Measurements from ENCODE around the gene ST3GAL2. TPM values are rescaled to one million over a fixed set of nuclear protein-coding genes. Genes with fewer than 3 reads are reported as not detected.

The ST3GAL2 gene
- total and polyA plus RNA-seq, 9 of the 15 experiments (the other 6 are each of a cell fraction or from before 2014, with no cell fraction given), result 1.5 to 108 (median 34.3) TPM

DNA sequence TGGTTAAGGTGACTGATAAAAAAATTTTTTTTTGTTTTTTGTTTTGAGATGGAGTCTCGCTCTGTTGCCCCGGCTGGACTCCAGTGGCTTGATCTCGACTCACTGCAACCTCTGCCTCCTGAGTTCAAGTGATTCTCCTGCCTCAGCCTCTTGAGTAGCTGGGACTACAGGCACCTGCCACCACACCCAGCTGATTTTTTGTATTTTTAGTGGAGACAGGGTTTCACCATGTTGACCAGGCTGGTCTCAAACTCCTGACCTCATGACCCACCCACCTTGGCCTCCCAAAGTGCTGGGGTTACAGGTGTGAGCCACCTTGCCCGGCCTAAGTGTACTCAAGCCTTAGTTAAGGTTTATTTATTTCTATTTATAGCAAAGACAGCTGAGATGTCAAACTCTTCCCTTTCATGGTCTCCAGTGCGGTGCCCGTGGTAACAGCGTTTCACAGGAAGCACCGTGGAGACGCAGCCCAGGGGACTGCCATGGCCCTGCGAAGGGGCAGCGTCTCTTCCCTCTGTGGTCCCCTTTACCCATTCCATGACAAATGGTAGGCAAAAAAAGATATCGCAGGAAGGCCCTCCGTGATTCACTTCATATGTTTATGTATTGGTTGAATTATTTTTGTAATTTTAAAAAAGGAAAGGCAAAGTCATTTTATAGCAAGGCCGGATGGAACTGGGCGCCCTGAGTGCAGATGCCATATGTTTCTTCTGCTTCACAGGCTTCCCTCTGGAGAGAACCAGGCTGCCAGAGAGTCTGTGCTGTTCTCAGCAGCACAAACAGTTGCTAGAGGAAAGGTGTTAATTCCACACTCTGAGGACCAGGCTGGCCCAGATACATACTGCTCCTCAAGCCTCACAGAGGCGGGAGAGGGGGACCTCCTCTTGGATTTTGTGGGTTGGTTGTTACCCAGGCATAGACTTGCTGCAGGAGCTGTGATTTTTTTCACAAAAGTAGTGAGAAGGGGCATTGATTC is 63.0 kb downstream of the ST3GAL2 start (continued):
- TF ChIP-seq, protein P1, sequence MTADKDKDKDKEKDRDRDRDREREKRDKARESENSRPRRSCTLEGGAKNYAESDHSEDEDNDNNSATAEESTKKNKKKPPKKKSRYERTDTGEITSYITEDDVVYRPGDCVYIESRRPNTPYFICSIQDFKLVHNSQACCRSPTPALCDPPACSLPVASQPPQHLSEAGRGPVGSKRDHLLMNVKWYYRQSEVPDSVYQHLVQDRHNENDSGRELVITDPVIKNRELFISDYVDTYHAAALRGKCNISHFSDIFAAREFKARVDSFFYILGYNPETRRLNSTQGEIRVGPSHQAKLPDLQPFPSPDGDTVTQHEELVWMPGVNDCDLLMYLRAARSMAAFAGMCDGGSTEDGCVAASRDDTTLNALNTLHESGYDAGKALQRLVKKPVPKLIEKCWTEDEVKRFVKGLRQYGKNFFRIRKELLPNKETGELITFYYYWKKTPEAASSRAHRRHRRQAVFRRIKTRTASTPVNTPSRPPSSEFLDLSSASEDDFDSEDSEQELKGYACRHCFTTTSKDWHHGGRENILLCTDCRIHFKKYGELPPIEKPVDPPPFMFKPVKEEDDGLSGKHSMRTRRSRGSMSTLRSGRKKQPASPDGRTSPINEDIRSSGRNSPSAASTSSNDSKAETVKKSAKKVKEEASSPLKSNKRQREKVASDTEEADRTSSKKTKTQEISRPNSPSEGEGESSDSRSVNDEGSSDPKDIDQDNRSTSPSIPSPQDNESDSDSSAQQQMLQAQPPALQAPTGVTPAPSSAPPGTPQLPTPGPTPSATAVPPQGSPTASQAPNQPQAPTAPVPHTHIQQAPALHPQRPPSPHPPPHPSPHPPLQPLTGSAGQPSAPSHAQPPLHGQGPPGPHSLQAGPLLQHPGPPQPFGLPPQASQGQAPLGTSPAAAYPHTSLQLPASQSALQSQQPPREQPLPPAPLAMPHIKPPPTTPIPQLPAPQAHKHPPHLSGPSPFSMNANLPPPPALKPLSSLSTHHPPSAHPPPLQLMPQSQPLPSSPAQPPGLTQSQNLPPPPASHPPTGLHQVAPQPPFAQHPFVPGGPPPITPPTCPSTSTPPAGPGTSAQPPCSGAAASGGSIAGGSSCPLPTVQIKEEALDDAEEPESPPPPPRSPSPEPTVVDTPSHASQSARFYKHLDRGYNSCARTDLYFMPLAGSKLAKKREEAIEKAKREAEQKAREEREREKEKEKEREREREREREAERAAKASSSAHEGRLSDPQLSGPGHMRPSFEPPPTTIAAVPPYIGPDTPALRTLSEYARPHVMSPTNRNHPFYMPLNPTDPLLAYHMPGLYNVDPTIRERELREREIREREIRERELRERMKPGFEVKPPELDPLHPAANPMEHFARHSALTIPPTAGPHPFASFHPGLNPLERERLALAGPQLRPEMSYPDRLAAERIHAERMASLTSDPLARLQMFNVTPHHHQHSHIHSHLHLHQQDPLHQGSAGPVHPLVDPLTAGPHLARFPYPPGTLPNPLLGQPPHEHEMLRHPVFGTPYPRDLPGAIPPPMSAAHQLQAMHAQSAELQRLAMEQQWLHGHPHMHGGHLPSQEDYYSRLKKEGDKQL (CRISPR knock-in tag; IDR thresholded peaks at IDR 0.05; ENCODE audit: borderline replicate concordance), result no peak
- 0 out of 2 replicates have a peak, but pooled peaks have one; percentile 7 for TF ChIP-seq JUNB (CRISPR knock-in tag; conservative IDR thresholded peaks at IDR 0.05)
- TF ChIP-seq PML (IDR thresholded peaks at IDR 0.05; ENCODE audit: low read length), result peak; percentile 10; the same call in 1 of the 2 replicates
- 0 out of 2 replicates have a peak, but pooled peaks have one; percentile 31 for TF ChIP-seq ZNF445 (CRISPR knock-in tag; IDR thresholded peaks at IDR 0.05; ENCODE audit: low read depth)
- no peak for TF ChIP-seq ZNF668 (CRISPR knock-in tag; IDR thresholded peaks at IDR 0.05)

Measured in K562 (cell line).